ENCODE measurements around the gene SLC4A1. TPM values are rescaled to one million over a fixed set of nuclear protein-coding genes. Genes with fewer than 3 reads are reported as not detected.

Gene SLC4A1
- total and polyA plus RNA-seq, 12 donors = 0.06 to 2.4 (median 0.52) TPM; not detected in 1

DNA sequence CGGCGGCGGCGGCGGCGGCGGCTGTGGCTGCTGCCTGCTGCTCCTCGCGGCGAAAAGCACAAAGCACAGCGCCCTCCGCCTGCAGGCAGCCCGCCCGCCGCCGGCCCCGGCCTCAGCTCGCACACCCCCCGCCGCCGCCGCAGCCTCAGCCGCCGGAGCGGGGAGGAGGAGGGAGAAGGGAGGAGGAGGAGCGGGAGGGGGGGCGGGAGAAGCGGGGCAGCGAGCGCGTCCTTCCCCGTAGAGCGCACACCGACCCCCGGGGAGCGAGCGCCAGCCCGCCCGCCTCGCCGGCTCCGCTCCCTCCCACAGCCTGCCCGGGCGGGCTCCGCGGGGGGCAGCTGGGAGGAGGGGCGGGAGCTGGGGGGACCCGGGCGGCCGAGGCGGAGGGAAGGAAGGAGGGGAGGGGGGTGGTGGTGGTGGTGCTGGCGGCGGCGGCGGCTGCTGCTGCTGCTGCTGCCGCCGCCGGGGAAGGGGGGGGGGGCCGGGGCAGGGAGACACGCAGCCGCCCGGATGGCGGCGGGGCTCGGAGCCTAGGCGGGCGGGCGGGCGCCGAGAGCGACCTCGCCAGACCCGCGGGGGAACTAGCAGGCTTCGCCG is 48.2 kb downstream of the SLC4A1 start, which contains the start of gene UBTF:
UBTF (minus strand) TSS at position 60 of the 597 bp plus-strand sequence. CDS start 1,446 bp downstream, outside the sequence.
- intact Hi-C loops (cut with DNase I) = loop anchor here in 8 of 10 donors (1.0 to 10.0 kb wide), 6 partner anchors 33 to 108 kb away; partner anchors contain the start of genes SLC25A39 (in 4 of the 8) and TMUB2 (in 1 of the 8)
- Histone ChIP-seq H3K4me1 (peaks cover 11 to 56% (median 49%) of the 10 kb centered on the region in 9 donors), H3K27ac (peak within 1 kb of the TSS; percentile 98 to 100 (median 100)), H3K27me3 (no peaks in the 10 kb centered on the region), H3K9me3 (no peaks in the 10 kb centered on the region), H3K4me3 (peak within 1 kb of the TSS; percentile 80 to 98 (median 92)), H3K36me3 (peaks cover 0 to 28% (median 21%) of the 10 kb centered on the region in 9 donors)
- ATAC-seq (peak in 6 of 8 donors; percentile 5 to 21 (median 13)), DNase-seq (peak; percentile 75 to 80)
- WGBS, 2 donors = 1% methylated on average over 20 to 53 of the region's 76 CpGs
- TF ChIP-seq CTCF (IDR thresholded peaks at IDR 0.05) = peak in 1 of 9 donors; percentile 2

DNA sequence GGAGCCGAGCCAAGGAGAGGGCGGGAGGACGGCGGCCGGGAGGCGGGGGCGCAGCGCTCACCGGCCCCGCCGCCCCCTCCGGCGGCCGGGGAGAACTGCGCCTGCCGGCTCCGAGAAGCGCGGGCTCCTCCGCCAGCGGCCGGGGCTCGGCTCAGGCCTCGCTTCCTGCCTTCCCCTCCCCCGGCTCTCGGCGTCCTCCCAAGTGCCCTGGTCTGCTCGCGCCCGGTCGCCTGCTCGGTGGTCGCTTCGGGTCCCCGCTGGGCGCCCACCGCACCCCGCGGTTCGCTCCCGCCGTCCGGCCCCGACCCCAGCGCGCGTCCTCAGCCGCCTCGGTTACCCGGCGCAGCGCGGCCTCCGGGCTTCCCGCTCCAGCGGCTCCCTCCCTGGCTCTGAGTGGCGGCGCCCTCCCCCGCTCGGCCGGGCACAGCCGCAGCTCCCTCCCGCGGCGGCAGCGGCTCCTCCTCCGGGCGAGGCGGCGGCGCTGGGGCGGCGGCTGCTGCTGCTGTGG is 48.8 kb downstream of the SLC4A1 start:
- DNase-seq = peak in 1 of 2 donors; percentile 68
- H3K27me3 ChIP-seq = no peaks in the 10 kb centered on the region
- intact Hi-C loops (cut with DNase I) = loop anchor here in 4 of 10 donors (1.0 to 5.0 kb wide), 4 partner anchors 32 to 108 kb away; partner anchors contain the start of genes SLC25A39 (in 2 of the 4) and TMUB2 (in 1 of the 4)

DNA sequence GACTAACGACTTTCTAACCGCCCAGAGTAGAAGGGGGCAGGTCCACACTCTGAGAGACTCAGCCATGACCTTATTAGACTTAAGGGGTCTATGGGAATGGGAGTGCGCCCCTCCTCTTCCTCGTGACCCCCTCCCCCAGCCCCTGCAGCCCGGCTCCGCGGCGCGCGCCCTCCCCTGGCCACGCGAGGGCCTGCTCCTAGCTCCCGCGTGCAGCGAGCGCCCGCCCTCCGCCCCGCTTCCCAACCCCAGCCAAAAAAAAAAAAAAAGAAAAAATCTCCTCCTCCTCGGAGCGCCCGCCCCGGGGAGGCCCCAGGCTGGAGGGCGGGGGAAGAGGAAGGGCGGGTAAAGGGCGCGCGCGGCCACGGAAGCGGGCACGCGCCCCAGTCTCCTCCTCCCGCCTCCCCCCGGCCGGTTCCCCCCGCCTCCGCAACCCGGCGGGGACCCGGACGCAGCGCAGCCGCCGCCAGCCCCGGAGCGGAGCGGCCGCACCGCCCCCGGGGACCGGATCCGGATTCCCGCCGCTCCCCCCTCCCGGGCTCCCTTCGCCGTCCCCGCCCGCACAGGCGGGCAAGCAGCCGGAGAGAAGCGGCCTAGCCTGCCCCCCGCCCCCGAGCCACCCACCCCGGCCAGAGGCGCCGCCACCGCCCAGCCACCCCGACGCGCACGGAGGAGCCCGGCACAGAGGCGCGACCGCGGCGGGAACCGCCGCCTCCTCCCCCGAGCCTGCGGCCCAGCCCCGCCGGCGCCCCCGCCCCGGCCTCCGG is 49.4 kb downstream of the SLC4A1 start:
- peak; percentile 57 to 86 (median 70) for TF ChIP-seq CTCF (IDR thresholded peaks at IDR 0.05)
- Histone ChIP-seq H3K27me3 (no peaks in the 10 kb centered on the region), H3K4me3 (peak overlapping the region; percentile 64 to 98 (median 92)), H3K27ac (peak overlapping the region; percentile 98 to 100 (median 100)), H3K4me1 (peaks cover 7 to 50% (median 38%) of the 10 kb centered on the region in 9 donors), H3K36me3 (peaks cover 0 to 39% (median 31%) of the 10 kb centered on the region in 9 donors), H3K9me3 (no peaks in the 10 kb centered on the region)
- ATAC-seq (peak; percentile 71 to 84 (median 76)), DNase-seq (peak; percentile 89 to 92)
- intact Hi-C loops (cut with DNase I) = loop anchor here in 4 of 10 donors (1.0 to 5.0 kb wide), 4 partner anchors 32 to 109 kb away; partner anchors contain the start of genes SLC25A39 (in 2 of the 4) and TMUB2 (in 1 of the 4)
- WGBS, 2 donors = 0 to 2% methylated on average over 29 to 84 of the region's 89 CpGs

More for the DNA sequence above, 48.8 kb downstream of the SLC4A1 start:
- H3K4me3 ChIP-seq = peak overlapping the region; percentile 64 to 98 (median 92)
- peaks cover 0 to 33% (median 26%) of the 10 kb centered on the region in 9 donors for H3K36me3 ChIP-seq
- no peaks in the 10 kb centered on the region for H3K9me3 ChIP-seq
- 1% methylated on average over 55 to 66 of the region's 73 CpGs for WGBS, 2 donors
- peak; percentile 36 to 58 (median 43) for TF ChIP-seq CTCF (IDR thresholded peaks at IDR 0.05)
- peaks cover 11 to 56% (median 44%) of the 10 kb centered on the region in 9 donors for H3K4me1 ChIP-seq
- H3K27ac ChIP-seq = peak overlapping the region; percentile 98 to 100 (median 100)
- peak in 5 of 8 donors; percentile 3 to 38 (median 29) for ATAC-seq

Measured in heart right ventricle (tissue), 16 donors.